Renal cortical epithelial cell (primary cell): Measurements from ENCODE around the gene POLE. TPM values are rescaled to one million over a fixed set of nuclear protein-coding genes. Genes with fewer than 3 reads are reported as not detected.

Source experiments
- DNase-seq: peaks from one replicate; pipeline ENCODE4 v3.0.0-alpha.2; 2011; ENCODE audit warnings: low read depth
- total RNA-seq: library from RNA; depleted of rRNA; stranded (reverse); fragments of >200 nt; gene quantifications from 2 replicates; pipeline ENCODE4 v1.2.3, GENCODE V29; 2014

Gene POLE
- total RNA-seq, 1 donor from 2014 or later, result 13.3 TPM

DNA sequence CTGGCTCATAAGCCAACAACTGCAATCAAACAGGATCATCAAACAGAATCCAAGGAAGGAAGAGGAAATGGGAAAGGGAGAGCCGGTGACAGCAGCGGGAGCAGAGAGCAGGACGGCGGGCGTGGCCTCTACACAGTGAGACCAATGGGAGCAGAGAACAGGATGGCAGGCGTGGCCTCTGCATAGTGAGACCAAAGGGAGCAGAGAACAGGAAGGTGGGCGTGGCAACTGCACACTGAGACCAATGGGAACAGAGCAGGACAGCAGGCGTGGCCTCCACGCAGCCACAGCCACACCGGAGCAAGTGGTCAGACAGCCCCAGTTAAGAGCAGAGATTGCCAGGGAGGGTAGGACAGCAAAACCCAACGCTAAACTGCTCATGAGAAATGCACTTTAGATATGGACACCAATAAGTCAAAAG is 93.2 kb downstream of the POLE start:
- DNase-seq, result peak; percentile 96

DNA sequence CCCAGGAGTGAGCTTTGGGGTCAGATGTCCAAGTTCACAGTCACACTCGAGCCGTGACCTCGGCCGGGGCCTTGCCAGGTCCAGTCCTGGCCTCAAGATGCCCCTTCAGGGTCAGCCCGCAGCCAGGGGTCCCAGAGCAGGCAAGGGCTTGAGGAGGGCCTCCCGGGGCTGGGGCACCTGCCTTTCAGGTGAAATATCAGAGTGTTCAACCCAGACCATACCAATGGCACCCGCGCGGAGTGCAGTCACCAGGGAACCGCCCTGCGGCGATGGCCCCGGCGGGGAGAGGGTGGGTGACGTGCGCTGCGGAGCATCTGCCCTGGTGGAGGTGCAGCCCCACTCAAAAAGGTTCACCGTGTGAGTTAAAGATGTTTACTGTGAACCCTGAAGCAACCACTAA is 93.6 kb downstream of the POLE start:
- no peak for DNase-seq

DNA sequence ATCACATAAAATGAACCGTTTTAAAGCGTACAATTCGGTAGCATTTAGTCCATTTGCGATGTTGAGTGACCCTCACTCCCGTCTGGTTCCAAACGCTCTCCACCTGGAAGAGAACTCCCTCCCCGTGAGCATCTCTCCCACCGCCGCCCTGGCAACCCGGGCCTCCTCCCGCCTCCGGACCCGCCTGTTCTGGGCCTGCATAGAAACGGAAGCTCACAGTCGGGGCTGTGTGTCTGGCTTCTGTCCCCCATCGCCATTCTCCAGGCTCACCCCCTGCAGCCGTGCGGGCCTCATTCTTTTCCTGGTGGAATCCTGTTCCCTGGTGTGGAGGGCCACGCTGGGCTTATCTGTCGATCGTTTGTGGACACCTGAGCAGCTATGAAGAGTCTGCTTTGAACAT is 94.1 kb downstream of the POLE start:
- DNase-seq, result no peak

DNA sequence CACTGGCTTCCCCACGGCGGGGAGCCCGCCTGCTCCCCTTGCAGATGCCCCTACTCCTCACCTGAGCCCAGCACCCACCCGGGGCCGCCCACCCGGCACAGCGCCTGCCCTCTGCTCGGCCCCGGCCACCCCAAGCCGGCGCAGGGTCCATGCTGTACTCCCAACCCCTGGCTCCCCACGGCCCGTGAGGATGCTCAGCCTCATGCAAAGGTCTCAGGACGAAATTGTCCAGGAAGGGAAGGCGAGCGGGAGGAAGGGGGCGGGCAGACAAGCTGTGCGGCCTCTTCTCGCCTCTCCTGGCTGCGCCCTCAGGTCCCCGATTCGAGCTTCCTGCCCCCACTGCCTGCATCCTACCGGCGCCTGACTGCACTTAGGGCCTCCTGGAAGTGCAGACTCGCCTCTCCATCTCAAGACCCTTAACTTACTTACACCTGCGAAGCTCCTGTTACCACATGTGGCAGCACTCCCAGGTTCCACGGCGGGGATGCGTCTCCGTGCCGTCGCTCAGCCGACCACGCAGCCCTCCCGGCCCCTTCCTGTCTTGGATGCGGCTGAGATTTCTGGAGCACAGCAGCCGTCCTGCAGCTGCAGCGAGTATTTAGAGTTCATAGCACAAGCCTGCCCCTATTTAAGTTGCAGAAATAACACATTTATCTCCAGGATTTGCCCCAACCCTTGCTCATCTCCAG is 94.7 kb downstream of the POLE start:
- DNase-seq, result no peak

DNA sequence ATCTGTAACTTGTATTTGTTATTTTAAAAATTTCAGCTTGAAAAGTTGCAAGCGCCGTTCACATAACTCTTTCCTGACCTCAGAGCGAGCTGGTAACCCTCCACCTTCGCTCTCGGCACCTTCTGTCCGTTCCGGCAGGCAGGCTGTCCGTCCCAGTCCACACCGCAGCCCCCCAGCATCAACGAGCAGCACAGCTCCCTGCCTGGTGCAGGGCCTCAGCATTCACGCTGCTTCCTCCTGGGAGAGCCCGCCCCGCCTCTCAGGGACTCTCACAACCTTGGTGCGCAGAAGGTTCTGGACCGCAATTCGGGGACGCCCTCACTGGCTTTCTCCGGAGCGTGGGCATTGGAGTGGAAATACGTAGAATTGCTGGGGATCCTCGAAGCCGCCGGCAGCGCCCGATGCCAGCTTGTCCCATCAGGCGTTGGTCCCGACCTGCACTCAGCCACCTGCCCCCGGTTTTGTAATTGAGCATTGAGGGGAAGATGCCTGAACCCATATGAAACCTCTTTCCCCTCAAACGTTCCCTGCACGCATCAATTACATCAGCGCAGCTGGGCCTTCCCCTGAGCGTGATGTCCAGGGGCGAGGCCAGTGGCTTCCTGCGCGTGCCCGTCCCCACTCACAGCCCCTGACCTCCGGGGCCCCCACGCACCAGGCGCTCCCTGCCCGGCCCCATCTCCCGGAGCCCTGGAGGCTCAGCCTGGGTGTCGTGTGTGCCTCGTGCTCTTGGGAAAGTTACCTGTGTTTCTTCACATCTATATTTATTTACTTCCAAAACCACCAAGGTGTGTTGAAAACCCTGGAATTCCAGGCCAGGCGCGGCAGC is 95.8 kb downstream of the POLE start:
- DNase-seq, result no peak

DNA sequence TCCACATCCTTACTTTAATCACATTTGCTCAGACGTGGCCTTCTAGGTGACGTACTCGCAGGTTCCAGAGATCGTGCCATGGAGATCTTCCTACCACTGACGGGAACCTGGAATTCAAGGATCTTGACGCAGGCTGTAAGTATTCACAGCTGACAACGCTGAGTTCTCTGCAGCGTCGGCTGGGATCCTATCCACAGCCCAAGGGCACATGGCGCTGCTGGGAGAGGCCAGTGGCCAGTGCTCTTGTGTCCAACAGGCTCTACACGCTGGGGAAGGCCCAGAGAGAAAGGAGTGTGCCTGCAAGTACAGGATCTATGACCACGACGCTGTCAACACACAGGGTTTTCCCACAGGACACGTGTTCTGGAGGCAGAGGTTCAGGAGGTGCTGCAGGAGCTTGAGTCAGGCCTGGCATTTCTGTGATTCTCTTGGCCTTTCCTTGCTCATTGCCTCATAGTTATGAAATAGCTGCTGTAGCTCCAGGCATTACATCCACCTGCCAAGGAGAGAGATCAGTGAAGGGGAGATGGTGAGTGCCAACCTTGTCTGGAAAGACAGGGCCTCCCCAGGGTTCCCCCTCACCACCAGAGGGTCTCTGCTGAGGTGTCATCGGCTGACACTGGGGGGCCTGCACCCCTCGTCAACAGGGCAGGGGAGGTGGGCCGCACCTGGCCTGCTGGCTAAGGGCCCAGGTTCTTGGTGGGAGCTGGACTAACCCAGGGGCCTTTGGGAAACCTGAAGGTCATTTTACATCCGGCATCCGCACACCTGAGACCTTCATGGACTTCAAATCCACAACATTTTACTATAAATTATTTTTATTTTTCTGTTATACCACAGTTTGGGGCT is 98.1 kb downstream of the POLE start:
- DNase-seq, result no peak

DNA sequence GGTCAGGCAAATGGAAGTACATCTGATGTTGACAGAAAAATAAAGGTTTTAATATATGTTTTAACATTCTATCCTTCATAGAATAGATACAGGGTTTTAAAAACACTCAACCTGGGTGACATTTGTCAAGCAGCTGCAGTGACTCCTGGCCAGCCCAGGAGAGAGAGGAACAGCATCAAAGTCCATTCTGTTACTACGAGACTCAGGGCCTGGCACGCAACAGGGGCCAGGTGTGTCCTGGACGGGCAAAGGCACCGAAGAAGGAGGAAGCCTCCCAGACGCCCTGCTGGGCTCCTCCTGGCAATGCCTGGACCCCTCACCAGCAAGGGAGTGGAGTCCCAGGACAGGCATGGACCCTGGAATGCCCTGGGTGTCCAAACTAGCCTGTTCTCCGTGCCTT is 98.8 kb downstream of the POLE start:
- no peak for DNase-seq

DNA sequence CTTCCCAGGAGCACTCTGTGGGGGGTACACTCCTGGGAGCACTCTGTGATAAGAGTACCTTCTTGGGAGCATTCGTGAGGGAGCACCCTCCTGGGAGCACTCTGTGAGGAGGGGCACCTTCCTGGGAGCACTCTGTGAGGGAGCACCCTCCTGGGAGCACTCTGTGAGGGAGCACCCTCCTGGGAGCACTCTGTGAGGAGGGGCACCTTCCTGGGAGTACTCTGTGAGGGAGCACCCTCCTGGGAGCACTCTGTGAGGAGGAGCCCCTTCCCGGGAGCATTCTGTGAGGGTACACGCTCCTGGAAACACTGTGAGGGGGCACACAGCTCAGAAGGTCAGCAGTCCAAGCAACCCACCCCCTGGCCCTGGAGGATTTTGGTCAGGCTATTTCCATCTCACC is 99.4 kb downstream of the POLE start:
- DNase-seq, result no peak

DNA sequence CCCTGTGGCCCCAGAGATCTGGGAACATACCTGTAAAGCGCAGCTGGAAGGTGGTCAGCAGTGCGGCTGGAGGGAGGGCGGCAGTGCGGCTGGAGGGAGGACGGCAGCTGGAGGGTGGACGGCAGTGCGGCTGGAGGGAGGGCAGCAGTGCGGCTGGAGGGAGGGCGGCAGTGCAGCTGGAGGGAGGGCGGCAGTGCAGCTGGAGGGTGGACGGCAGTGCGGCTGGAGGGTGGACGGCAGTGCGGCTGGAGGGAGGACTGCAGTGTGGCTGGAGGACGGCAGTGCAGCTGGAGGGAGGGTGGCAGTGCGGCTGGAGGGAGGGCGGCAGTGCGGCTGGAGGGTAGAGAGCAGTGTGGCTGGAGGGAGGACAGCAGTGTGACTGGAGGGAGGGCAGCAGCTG is 100.2 kb downstream of the POLE start:
- no peak for DNase-seq

DNA sequence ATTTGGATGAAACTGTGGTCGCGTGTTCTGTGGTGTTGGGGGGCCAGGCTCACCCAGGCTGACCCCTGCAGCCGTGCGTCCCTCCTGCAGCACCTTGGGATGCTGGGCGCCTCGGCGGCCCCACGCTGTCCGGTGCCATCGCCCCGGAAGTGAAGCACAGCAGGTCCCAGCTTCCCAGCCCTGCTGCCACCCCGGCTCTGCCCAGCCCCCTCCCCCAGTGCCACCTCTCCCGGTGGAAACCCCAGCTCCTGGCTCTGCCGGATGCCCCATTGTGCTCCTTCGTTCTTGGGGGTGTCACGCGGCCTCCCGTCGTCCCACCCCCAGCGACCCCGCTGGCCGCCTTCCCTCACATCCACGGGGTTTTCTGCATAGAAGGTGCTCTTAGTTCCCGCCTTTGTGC is 102.0 kb downstream of the POLE start:
- no peak for DNase-seq

DNA sequence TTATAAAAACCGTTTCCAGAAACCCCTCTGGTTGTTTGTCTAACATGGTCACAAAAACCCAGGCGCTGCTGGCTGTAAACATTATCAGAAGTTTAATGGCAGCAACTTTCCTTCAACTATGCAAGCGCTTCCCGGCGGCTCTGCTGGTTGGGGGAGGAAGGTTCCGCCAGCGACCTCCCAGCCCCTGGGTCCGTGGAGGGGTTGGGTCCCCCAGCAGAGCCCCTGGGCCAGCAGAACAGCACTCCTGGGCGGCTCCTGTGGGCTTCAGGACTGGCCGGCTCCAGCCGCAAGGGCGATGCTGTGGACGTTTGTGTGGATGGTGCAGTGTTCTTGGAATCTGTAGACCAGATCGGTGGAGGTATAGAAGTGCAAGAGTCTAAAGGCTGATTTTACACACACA is 102.7 kb downstream of the POLE start:
- no peak for DNase-seq

DNA sequence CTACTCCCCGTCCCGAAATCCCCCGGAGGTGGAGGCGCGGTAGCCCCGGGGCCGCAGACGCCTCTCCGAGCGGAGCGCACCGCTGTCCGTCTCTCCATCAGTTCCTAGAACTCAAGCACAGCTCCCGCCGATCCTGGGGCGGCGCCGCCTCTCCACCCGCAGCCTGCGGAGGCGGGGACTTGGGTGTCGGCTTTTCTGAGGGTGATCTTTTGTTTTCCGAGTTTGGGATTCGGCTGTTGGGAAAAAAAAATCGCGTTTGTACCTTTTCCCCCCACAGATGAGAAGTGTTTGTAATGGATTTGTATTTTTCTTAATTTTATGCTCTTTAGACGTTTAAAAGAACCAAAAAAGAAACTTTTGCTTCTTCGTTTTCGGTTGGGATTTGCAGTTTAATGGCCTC is 103.4 kb downstream of the POLE start:
- no peak for DNase-seq

DNA sequence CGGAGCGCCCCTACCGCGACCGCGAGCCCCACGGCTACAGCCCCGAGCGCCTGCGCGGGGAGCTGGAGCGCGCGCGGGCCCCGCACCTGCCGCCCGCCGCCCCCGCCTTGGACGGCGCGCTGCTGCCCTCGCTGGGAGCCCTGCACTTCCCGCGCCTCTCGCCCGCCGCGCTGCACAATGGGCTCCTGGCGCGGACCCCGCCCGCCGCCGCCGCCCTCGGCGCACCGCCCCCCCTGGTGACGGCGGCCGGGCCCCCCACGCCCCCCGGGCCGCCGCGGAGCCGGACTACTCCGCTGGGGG is 103.8 kb downstream of the POLE start:
- DNase-seq, result no peak

DNA sequence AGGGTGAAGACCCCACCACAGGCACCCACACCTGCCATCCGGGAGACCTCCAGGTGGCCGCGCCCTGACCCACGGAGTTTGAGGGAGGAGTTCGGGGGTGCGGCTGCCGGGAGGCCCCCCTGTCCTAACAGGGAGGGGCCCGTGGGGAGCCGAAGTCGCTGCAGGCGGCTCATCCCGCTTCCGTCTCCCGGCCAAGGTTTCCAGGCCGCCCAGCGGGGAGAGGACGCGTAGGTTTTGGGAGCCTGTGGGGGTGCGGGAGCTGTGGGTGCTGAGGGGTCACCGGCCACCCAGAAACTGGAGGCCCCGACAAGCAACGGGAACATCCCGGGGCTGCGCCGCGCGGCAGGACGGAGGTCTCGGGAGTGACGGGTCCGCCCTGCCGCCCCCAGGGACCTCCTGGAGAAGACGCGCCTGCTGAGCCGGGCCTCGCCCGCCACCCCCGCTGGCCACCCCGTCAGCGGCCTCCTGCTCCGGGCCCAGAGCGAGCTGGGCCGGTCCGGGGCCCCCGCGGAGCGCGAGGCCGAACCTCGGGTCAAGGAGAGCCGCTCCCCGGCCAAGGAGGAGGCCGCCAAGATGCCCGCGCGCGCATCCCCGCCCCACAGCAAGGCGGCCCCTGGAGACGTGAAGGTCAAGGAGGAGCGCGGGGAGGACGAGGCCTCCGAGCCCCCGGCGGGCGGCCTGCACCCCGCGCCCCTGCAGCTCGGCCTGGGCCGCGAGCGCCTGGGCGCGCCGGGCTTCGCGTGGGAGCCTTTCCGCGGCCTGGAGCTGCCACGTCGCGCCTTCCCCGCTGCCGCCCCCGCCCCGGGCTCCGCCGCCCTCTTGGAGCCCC is 104.3 kb downstream of the POLE start:
- no peak for DNase-seq

DNA sequence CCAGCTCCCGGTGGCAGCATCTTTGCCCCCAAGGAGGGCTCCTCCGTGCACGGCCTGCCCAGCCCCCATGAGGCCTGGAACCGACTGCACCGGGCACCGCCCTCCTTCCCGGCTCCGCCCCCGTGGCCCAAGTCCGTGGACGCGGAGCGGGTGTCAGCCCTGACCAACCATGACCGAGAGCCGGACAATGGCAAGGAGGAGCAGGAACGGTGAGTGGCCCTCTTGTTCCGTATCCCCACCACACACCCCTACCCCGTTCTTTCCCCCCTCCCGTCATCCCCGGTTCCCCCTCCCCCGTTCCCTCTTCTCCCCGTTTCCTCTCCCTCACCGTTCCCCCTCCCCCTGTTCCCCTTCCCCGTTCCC is 105.1 kb downstream of the POLE start:
- no peak for DNase-seq

DNA sequence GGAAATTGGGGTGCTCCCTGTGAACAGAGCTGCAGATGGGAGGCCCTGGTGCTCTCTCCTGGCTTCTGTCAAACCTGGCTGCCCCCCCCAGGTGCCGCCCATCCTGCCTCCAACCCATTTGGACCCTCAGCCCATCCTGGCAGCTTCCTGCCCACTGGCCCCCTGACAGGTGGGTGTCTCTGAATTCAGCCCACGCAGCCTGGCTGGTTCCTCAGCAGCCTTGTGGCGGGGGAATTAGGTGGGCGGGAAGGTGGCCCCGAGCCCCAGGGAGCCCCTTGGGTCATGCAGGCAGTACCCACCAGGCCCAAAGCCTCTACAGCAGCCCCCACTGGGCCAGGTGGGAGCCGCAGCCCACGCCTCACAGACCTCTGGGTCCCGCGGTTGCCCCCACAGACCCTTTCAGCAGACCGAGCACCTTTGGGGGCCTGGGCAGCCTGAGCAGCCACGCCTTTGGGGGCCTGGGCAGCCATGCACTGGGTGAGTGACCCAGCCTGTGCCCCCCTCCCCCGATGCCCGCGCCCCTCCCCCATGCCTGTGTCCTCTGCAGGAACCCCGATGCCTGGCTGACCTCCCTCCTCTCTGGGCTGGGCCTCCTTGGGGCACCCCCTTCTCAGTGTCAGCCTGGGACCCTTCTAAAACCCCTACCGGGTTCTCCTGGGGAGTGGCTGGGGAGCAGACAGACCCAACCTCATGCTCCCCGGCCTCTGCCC is 105.6 kb downstream of the POLE start:
- no peak for DNase-seq

DNA sequence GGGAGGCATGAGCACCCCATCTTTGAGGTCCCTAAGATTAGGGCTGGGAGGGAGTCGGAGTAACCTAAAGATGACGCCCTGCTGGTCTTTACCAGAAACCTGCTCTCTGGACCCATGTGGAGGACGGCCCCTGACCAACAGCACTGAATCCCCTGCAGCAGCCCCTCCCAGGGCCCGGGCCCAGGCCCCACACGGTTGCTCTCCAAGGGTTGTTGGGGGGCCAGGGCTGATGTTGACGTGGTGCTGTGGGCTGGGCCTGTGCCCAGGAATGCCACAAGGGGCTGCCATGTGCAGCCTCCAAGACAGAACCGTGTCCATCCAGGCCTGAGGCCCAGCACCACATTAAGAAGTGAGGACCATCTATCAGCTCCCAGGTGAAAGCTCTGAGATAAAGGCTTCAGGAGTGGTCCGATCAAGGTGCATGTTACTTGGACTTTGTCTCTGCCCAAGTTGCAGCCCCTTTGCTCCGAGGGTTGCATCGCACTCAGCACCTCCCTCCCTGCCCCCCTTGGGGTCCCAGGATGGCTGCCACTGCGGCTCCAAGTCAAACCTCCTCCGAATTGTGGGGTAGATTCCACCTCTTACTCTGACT is 106.3 kb downstream of the POLE start:
- no peak for DNase-seq

DNA sequence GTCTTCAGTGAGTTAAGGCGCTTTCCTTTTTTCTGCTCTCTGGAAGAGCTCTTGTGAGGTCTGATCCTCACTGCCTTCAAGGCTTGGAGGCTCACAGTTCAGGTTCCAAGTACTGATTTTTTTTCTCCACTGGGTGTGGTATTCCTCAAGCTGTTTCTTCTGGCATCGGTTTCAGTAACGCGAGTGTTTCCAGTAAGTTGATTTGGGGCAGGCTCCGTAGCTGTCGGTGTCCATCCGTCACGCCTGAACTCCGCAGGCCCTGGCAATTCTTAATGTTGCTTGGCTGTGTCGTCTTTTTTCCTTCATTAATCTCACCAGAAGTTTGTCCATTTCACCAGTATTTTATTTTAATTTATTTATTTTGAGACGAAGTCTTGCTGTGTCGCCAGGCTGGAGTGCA is 107.4 kb downstream of the POLE start:
- DNase-seq, result no peak

DNA sequence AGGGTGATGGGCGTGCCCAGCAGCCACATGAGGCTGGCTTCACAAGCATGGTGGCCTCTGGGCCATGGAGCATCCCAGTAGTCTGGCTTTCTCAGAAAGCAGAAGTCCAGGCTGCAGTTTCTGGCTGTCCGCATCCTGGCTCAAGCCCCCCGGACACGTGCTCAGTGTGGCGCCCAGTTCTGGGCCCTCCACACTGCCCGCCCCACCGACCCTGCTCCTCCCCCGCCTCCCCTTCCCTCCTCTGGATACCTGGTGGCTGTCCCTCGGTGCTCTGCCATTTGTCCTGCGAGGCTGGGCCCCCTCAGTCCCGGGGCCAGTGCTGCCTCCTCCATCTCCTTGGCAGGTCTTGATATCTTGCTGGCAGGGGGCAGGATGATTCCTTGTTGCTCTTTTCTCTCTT is 108.3 kb downstream of the POLE start:
- DNase-seq, result no peak

DNA sequence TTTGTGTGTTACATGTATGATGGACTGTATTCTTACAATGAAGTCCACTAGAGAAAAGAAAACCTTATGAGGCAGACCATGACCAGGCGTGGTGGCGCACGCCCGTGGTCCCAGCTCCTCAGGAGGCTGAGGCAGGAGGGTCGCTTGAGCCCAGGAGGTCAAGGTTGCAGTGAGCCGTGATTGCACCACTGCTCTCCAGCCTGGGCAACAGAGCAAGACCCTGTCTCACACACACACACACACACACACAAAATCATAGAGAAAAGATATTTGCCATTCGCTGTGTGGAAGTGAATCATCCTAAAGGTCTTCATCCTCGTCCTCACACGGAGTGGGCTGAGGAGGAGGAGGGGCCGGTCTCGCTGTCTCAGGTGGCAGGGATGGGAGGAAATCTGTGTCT is 109.0 kb downstream of the POLE start:
- DNase-seq, result no peak
